GM21576 (cell line): ENCODE measurements around the gene PRPSAP1.
A peak's percentile ranks its signal among the peaks of the same experiment; 100 is the strongest.

Experiments
- ATAC-seq: cut with Tn5 transposase; IDR thresholded peaks from one replicate; pipeline ENCODE4 v1.9.1; 2021; ENCODE audit warnings: mild to moderate bottlenecking, moderate library complexity; ENCODE audit not compliant: unreplicated experiment

PRPSAP1 gene, protein sequence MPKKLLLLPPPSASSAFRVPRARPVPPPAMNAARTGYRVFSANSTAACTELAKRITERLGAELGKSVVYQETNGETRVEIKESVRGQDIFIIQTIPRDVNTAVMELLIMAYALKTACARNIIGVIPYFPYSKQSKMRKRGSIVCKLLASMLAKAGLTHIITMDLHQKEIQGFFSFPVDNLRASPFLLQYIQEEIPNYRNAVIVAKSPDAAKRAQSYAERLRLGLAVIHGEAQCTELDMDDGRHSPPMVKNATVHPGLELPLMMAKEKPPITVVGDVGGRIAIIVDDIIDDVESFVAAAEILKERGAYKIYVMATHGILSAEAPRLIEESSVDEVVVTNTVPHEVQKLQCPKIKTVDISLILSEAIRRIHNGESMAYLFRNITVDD

DNA sequence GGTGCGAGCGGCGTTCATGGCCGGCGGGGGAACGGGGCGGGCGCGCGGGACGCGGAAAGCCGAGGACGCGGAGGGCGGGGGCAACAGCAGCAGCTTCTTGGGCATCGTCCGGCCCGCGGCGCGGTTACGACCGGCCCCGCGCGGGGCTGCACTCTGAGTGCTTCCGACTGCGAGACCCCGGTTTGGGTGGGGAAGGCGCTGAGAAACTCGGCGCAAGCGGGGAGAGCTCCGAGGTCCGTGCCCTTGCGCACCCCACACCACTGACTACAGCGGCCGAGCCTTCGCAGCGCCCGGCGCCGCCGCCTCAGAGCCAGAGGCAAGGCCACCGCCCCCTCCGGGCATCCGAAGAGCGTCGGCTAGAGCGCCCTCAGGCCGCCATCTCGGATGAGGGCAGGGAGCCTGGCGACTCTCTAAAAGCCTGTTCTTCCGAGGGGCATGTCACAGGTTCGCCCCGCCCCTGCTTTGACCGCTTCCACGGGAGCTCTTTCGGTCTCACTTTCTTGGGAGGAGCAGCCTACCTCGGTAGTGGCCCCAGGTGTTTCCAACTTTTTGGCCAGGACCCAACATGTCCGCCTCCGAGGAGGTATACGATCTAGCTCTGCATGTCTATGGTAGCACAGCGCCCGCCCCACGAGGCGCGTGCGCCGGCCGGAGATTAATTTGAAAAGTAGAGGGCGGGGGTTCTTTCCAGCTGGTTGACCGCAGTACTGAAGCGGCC is at the start of gene PRPSAP1:
TSS of gene PRPSAP1 (minus strand) at position 318 of the 718 bp plus-strand sequence. CDS start at position 105, 213 bp downstream.
- ATAC-seq = peak; percentile 80

DNA sequence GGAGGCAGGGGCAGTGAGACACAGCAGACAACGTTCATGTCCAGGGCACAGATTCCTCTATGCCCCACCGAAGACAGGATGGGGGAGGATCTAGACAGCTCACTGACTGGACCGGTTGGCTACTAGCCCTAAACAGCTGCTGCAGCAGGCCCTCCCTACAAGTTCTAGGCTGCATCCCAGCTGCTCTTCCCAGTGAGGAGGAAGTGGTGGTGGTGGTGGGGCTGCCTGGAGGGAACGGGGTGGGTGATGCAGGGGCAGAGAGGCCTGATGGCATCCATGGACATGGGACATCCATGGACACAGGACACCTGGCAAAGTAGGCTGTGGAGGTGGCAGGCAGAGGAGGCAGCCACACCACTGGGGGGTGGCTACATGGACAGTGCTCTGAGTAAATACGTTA is 49.0 kb upstream of the PRPSAP1 start:
- ATAC-seq = no peak

DNA sequence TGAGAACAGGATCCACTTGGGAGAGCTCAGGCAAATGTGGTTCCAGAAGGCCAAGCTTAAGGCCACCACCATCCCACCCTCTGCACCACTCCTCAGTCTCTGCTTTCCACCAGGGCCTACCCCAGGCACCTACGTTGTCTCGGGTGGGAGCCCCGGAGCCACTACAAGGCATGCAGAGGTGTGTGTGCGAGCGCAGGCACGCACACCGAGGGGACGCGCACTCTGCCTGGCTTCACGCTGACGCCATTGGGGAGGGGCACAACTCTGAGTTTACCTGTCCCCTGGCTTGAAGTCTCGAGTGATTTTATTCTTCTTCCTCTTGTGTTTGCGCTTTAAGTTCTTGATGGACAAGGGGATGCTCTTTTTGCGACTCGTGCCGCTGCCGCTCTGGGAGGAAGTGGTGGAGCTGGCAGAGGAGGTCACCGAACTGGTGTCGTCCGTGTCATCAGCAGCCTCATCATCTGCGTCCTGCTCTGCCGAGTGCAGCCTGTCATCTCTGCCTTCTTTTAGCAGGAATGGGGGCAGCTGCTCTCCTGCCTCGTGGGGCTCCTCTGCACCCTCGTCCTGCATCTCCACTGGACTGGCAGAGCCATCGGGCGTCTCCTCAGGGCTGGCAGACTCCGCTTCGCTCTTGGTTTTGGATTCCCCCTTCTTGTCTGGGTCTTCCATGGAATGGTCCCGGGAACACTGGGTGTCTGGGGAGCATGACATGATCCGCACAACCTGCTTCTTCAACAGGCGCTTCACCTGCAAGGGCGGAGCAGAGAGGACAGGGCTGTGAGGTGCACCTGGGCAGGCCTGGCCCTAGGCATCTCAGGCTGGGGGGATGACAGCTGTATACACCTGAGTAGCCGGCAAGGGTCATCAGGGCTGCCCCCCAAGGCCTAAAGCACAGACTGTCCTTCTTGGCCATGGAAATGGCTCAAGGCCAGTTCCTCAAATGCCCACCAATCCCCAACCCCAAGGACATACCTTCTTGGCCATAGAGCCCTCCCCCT is 45.8 kb upstream of the PRPSAP1 start:
- no peak for ATAC-seq

DNA sequence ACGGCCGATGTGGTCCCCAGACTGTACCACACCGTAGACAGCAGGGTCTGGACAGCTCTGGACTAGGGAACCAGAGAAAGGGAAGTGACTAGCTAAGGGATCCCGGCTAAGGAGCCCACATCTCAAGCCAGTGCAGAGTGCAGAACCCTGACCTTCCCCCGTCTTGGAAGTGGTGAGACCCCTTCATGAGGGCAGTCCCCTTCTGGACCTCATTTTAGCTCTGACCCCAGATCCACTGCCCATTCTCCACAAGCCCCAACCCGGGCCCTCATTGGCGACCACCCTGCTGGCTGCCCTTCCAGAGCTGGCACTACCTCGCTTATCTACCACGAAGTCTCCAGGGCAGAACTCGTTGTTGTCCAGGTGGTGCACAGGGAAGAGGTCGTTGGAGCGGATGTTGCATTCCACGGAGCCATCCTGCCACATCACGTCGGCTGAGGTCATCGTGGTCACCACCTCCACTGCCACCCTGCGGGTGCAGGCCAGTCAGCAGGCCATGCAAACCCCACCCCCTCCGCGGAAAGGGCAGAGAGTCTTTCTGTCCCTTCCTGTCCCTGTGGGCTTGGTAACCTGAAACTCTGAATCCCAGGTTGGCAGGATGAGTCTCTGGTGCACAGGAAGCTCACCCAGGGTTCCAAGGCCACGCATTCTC is 44.9 kb upstream of the PRPSAP1 start:
- ATAC-seq = no peak

DNA sequence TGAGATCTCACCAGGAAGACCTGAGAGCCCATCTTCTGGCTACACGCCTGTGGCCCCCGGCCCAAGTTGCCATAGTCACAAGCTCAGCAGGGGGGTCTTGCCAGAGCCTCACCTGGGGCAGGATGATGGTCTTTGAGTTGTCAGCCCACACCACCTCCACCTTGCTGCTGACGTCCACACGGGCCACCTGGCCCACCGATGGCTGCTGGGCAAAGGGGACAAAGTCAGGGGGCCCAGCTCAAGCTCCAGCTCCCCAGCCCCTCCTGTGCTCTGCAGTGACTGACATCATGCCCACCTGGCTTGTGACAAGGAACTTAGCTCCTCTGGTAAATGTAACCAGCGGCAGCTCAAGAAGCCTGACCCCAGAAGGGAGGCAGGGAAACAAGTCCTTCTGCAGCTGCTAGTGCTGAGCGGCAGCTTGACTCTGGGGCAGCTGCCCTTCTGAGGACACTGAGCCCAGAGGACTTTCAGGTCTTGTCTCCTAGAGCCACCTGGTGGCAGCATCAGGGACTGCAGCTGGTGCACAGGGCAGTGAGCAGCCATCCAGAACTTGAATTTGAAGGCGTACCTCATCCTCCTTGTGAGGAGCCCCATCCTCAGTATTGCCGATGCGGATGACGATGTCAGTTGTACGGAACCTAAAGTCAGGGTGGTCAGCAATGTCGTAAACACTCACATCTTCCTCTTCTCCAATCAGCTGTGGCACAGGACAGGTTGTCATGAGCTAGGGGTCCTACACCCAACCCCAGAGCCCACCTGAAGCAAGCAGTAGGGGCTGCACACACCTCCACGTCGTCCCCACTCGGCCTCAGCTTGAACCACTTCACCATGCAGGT is 44.2 kb upstream of the PRPSAP1 start:
- ATAC-seq = no peak

DNA sequence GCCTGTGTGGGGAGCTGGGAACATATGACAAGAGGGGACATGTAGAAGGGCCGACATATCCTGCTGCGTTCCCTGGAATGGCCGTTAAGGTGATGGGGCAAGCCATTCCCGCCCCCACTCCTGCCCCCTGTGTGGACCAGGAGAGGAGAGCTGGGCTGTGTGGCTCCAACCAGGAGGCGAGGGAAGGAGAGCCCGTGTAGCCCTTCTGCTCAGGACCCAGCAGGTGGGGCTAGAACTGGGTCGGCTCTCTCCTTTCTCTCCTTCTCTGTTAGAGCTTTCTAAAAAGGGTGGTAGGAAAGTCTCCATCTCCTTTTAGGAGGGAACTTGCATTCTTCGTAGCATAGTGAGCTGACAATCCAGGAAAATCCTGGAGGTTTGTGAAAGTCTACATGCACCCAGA is 43.5 kb upstream of the PRPSAP1 start:
- no peak for ATAC-seq

DNA sequence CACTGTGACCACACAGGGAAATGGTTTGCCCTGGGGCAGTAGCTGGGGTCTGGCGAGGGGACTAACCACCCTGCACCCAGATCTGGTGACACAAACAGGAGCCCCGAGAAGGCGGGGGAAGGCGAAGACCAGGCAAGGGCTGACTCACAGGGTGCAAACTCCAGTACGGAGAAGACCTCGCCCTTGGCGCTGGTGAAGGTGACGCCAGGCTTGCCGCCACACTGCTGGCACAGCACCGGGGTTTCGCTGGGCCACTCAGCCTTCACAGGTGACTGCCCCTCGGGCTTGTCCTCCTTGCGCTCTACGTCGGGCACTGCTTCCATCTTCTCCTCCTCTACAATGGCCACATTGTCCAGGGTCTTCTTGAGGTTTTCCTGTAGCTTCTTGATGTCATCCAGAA is 42.3 kb upstream of the PRPSAP1 start:
- ATAC-seq = no peak

DNA sequence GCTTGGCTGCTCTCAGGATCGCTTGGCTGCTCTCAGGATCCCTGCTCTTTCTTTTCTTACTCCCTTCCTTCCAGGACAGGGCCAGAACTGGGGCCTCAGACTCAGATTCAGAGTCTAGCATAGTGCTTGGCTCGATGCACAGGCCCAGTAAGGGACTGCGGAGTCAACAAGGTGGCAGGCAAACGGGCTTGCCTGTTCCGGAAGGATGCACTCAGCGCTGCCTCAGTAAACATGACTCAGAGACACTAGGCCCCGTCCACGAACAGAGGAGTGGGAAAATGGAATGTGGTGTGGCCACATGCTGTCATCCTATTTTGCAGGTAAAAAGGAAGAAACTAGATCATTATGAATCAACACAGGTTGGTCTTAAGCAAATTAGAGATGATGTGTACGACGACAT is 40.5 kb upstream of the PRPSAP1 start:
- ATAC-seq = no peak

DNA sequence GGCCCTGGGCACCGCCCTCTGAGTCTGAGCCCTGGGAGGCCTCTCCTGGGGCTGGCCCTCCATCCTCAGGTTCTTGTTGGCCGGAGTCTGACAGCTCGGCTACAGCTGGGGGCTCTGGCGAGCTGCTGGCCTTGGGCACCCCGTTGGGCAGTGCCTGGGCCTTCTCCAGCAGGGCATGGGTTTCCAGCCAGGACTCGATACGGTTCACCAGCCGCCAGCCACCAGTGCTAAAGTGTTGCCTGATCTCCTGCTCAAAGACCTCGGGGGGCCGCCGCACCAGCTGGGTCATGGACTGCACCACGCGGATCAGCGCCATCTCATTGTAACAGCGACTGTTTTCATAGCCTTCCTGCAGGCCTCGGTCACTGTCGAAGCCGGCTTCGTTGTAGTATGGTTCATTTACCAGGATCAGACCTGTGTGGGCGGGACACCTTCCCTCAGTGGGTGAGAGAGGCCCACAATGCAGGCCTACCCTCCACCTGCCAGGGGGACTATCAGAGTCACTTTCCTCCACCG is 37.5 kb upstream of the PRPSAP1 start:
- ATAC-seq = no peak

DNA sequence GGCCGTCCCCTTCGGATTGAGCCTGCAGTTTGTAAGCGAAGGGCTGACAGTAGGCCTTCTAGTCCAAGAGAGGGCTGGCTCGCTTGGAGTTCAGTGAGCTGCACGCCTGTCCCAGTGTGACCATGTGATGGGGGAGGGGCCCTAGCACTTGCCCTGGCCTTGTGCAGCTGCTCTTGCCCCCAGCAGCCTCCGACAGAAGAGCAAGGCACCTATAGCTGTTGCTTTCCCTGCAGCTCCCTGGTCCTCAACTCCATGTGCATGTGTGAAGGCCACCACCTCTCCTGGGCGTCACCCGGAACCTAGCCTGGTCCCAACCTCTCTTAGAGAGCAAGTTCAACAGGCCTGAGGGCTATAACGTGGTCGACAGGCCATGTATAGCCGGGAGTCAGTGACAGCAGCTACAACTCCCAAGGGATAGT is 36.3 kb upstream of the PRPSAP1 start:
- ATAC-seq = no peak

DNA sequence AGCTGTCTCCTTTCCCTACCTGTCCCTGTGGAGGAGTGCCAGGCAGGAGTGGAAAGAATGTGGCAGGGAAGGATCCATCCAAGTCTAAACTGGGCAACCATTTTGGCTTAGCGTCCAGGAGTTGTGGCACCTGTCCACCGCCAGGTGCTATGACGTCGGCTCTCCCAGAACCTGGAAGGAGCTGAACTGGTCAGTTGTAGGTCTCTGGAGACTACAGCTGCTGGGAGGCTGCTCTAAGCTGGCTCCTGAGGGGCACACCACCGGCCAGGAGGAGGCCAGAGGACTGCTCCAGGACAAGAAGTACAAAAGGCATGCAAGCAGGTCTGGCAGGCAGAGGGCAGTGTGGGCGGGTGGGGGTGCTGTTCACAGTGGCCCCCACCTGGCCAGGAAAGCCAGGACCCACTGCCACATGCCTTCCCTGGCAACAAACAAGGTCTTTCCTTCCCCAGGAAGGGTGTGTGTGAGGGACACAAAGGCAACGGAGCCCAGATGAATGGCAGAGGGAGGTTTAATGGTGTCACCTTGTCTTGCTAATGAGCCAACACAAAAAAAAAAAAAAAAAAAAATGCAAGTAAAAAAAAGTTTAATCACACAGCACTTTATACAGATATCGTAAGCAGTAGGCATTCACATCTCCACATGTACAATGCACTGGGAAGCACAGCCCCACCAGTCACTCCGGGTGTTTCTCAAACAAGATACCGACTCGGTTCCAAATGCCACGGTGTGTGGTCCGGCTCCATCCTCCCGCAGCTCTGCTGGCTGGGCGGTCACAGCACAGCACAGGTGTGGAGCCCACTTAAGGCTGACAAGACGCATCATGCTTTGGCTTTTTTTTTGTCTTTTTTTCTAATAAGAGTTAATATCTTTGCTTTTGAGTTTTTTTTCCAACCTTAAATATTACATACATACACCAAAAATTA is 35.5 kb upstream of the PRPSAP1 start:
- ATAC-seq = no peak

DNA sequence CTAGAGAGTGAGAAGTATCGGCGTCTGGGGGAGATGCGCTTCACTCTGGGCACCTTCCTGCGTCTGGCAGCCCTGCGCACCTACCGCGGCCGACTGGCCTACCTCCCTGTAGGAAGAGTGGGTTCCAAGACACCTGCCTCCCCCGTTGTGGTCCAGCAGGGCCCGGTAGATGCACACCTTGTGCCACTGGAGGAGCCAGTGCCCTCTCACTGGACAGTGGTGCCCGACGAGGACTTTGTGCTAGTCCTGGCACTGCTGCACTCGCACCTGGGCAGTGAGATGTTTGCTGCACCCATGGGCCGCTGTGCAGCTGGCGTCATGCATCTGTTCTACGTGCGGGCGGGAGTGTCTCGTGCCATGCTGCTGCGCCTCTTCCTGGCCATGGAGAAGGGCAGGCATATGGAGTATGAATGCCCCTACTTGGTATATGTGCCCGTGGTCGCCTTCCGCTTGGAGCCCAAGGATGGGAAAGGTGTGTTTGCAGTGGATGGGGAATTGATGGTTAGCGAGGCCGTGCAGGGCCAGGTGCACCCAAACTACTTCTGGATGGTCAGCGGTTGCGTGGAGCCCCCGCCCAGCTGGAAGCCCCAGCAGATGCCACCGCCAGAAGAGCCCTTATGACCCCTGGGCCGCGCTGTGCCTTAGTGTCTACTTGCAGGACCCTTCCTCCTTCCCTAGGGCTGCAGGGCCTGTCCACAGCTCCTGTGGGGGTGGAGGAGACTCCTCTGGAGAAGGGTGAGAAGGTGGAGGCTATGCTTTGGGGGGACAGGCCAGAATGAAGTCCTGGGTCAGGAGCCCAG is 33.5 kb upstream of the PRPSAP1 start:
- no peak for ATAC-seq

DNA sequence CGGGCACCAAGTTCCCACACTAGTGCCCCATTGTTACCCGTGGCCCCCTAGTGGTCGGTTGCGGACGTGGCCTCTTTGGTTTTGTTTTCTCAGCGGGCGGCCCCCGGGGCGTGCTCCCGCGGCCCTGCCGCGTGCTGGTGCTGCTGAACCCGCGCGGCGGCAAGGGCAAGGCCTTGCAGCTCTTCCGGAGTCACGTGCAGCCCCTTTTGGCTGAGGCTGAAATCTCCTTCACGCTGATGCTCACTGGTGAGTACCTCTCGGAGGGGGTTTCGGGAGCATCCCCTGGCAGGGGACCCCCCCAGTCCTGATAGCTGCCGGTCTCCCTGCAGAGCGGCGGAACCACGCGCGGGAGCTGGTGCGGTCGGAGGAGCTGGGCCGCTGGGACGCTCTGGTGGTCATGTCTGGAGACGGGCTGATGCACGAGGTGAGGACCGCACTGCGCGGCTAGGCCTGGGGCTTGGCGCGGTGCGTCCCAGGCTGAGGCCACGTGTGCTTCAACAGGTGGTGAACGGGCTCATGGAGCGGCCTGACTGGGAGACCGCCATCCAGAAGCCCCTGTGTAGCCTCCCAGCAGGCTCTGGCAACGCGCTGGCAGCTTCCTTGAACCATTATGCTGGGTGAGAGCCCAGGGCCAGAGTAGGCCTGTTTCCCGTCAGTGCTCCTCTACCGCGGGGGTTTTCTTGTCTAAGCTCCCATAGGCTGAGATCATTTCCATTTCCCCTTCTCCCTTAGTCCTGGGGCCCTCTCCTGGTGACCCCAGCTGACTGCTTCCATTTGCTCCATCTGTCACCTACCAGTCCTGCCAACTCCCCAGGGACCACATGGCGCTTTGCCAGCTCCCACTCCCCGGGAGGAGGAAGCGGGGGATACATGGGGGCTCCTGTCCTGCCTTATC is 32.4 kb upstream of the PRPSAP1 start:
- ATAC-seq = no peak

DNA sequence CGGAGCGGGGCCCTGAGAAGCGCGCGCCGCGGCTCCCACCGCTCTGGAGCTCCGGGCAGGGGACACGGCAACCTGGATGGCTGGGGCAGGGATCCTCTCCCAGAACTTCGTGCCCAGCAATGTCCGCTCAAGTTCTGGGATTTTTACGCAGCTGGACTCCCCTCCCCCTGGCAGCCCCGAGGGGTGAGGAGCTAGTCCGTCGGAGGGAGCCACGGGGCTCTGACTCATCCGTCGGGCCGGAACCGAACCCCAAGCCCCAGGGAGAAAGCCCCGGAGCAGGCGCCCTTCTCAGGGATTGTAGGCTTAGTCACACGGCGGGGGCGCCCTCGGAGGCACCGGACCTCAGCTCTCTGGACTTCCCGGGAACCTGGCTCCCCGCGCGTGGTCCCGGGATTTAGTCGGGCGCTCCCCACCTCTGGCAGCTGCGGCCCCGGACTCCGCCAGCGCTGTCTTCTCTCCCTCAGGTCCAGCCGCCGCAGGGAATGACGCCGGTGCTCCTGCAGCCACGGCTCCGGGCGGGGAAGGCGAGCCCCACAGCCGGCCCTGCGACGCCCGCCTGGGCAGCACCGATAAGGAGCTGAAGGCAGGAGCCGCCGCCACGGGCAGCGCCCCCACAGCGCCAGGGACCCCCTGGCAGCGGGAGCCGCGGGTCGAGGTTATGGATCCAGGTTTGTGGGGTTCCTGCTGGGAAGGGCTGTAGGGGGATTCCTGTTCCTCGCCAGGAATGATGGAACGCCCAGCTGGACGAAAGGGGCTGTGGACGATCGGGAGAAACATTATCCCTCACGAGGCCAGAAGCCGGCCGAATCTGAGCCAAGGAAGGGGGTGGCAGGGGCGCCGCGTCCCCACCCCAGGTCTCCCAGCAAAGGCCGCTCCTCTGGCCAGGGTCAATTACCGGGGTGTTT is 31.5 kb upstream of the PRPSAP1 start:
- ATAC-seq = no peak

DNA sequence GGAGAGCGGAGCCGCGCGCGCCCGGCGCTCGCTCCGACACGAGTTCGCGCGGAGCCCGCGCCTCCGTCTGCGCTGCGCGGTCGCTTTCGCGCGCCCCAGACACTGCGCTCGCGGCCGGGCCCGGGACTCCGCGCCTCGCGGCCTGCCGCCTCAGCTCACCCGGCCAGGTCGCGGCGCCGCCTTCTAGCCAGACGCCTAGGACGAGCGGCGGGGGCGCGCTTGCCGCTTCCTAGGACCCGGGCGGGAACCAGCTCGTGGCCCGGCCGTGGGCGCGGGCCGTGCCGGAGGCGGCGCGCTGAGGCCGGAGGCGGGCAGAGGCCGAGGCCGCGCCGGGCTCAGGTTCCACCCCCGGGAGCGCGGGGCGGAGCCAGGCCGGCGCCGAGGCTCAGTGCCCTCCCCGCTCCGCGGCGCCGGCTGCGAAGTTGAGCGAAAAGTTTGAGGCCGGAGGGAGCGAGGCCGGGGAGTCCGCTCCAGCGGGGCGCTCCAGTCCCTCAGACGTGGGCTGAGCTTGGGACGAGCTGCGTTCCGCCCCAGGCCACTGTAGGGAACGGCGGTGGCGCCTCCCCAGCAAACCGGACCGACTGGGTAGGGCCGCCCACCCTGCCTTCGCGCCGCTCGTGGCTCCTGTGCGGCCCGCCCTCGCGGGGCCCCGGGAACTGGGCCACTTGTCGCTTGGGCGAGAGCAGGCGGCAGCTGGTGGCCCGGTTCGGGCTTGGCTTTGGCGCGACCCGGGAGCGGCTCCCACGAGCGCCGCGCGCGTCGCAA is 30.7 kb upstream of the PRPSAP1 start, which contains the start of gene SPHK1:
TSS of gene SPHK1 (plus strand) at position 388 of the 765 bp plus-strand sequence. CDS start 1,036 bp downstream, outside the sequence.
- peak; percentile 55 for ATAC-seq
